Astrocyte (in vitro differentiated cells and primary cell): Measurements from ENCODE around the gene PRR29.

Source experiments
- CTCF ChIP-seq: IDR thresholded peaks from 2 replicates; pipeline ENCODE4 v1.5.1; 2011; ENCODE audit warnings: low read depth, mild to moderate bottlenecking, inconsistent platforms, low read length, moderate library complexity; ENCODE audit not compliant: insufficient read depth
- EZH2 ChIP-seq: IDR thresholded peaks from 2 replicates; pipeline ENCODE4 v1.6.1; 2012; ENCODE audit warnings: mild to moderate bottlenecking, low read length, inconsistent platforms; ENCODE audit not compliant: insufficient read depth

- TF ChIP-seq CTCF (no peak), EZH2 (no peak)
Measured at GRCh38 chr17:63998050-63998720, at the start of gene PRR29.
